ENCODE data around the gene C7.
A peak's percentile ranks its signal among the peaks of the same experiment; 100 is the strongest.
"Not testable (repeated sequence)": the region's sequence is repeated elsewhere in the genome, so short reads cannot be mapped to it uniquely, and the experiment has no call there.

C7 gene

GRCh38 chr5:41003670-41004376 is 94.5 kb downstream of the C7 start:
- no peak for DNase-seq (ENCODE audit: low read depth)
- H3K4me3 ChIP-seq (ENCODE audit: low read depth, low read length): no peak overlapping the region
- no peak for TF ChIP-seq CTCF (IDR thresholded peaks at IDR 0.05; ENCODE audit: control insufficient read depth, extremely low read depth, insufficient read depth)

- no peak for TF ChIP-seq CTCF (IDR thresholded peaks at IDR 0.05; ENCODE audit: control insufficient read depth, extremely low read depth, insufficient read depth)
- no peak overlapping the region for H3K4me3 ChIP-seq (ENCODE audit: low read depth, low read length)
- no peak for DNase-seq (ENCODE audit: low read depth)
Measured at GRCh38 chr5:41004931-41005330, 95.6 kb downstream of the C7 start.

- no peak for DNase-seq (ENCODE audit: low read depth)
- TF ChIP-seq CTCF (IDR thresholded peaks at IDR 0.05; ENCODE audit: control insufficient read depth, extremely low read depth, insufficient read depth): no peak
- H3K4me3 ChIP-seq (ENCODE audit: low read depth, low read length): no peak overlapping the region
Measured at GRCh38 chr5:41009232-41009631, 99.9 kb downstream of the C7 start.

- H3K4me3 ChIP-seq (ENCODE audit: low read depth, low read length): no peak overlapping the region
- DNase-seq (ENCODE audit: low read depth): no peak
- TF ChIP-seq CTCF (IDR thresholded peaks at IDR 0.05; ENCODE audit: control insufficient read depth, extremely low read depth, insufficient read depth): no peak
Measured at GRCh38 chr5:41010572-41010971, 101.3 kb downstream of the C7 start.

- no peak for TF ChIP-seq CTCF (IDR thresholded peaks at IDR 0.05; ENCODE audit: control insufficient read depth, extremely low read depth, insufficient read depth)
- DNase-seq (ENCODE audit: low read depth): no peak
- H3K4me3 ChIP-seq (ENCODE audit: low read depth, low read length): no peak overlapping the region
Measured at GRCh38 chr5:41012318-41012717, 103.0 kb downstream of the C7 start.

GRCh38 chr5:41022600-41022999 is 113.3 kb downstream of the C7 start:
- TF ChIP-seq CTCF (IDR thresholded peaks at IDR 0.05; ENCODE audit: control insufficient read depth, extremely low read depth, insufficient read depth): 0 out of 2 replicates have a peak, but pooled peaks have one; percentile 22
- not testable (repeated sequence) for H3K4me3 ChIP-seq (ENCODE audit: low read depth, low read length); DNase-seq (ENCODE audit: low read depth)

All from LNCaP clone FGC (cell line).